NCI-H510A treated with DMSO at 0.1 percent for 48 hours (cell line): ENCODE data around the gene MTRR.

Experiments used
- DNase-seq: peaks from one replicate; lab custom pipeline; 2025; lab: John Stamatoyannopoulos, UW

Gene MTRR

DNA sequence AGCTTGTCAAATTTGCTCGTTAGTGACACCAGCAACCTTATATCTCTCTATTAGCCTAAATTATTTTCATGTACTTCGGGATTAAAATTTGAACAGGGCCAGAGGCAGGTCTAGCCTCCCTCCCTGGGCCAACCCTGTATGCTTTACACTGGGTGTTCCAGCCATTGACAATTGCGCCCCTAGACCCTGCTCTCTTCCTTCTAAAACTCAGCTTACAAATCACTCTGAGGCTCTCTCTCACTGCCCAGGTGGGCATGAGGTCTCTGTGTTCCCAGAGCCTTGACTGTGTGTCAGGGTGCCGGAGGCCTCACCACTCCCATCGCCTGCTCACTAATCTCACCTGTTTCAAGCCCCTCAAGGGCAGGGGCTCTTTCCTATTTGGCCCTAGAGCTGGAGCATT, 11.6 kb upstream of the MTRR start:
- DNase-seq = no peak

DNA sequence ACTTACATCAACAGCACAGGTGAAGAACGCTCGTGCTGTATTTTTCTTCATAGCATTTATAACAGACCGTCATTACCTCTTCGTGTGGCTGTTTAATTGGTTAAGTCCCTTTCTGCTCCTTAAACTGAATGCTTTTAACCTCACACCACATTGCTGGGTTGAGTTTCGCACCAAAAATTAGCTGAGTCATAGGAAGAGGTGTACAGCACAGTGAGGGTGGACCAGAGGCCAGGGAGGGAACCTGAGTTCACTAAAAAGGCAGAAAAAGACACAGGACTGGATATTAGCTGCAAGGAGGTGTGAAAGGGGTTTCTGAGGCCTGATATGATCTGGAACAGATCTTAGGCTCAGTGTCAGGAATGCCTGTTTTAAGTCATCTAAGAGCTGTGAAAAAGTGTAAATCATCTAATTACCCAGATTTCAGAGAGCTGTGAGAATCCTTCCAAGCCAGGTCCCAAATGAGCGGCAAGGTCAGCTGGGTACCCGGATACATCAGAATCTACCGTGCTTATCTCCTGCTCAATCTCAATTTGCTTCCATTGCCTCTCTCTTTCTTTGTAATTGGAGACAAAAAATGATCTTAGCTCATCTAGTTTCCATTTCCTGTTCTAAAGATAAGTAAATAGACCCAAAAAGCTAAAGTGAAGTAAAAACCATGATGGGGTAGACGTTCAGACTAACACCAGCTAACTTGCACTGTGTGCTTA, 10.9 kb upstream of the MTRR start:
- no peak for DNase-seq

- DNase-seq = no peak
Measured at GRCh38 chr5:7866196-7866595, 2.8 kb upstream of the MTRR start.

DNA sequence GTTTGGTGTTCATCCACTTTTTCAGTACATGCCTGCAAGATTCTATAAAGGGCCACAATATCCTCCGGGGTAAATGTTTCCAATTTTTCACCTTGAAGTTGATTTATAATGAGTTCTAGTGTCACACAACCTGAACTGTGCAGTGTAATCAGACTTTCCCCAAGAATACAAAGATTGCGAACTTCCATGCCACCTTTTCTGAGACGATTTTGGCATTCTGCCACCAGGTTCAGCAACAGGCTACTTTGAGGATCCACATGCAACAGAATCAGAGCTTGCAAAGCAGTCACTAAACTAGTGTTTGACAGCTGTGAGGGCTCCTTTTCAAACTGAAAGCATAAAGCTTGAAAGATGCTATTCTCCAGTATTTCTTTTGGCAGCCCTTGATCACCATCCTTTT, 1.7 kb upstream of the MTRR start:
- DNase-seq = no peak

GRCh38 chr5:7868427-7868772, 548 bp upstream of the MTRR start:
- peak; percentile 54 for DNase-seq

GRCh38 chr5:7869474-7870136, 657 bp downstream of the MTRR start:
- no peak for DNase-seq

- no peak for DNase-seq
Measured at GRCh38 chr5:7871653-7872052, 2.7 kb downstream of the MTRR start.

- DNase-seq = no peak
Measured at GRCh38 chr5:7872517-7873130, 3.7 kb downstream of the MTRR start.

GRCh38 chr5:7873216-7873615, 4.3 kb downstream of the MTRR start:
- no peak for DNase-seq

DNA sequence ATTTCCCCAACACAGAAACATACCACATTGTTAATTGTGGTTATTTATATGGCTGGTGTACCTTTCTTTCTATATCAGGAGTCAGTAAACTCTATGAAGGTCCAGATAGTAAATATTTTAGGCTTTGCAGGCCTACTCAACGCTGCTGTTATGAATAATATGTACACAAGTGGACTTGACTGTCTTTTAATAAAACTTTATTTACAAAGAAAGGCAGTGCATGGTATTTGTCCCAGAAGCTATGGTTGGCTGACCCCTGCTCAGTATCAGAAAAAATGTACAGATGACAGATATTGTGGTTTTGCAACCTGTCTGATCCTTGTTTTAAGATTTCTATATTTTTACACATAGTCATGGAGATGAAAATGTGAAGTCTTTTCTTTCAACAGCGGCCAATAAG, 5.7 kb downstream of the MTRR start:
- DNase-seq = no peak

- no peak for DNase-seq
Measured at GRCh38 chr5:7875151-7875550, 6.2 kb downstream of the MTRR start.

DNA sequence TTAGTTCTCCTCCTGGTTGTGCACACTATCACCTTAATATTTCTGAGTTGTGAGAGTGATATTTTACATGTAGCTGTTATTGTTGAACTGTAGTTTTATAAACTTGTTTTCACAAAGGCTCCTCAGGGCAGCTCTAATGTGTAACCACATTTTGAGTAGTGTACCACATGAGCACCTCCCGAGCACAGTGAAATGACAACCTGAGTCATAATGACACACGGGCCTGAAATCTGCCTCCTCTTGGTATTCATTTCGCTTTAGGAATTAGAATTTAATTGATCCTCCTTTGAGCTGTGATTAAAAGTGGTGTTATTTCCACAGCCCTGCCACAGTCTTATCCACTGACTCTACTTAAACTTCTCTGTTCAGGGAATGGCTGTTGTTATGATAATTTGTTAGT, 7.9 kb downstream of the MTRR start:
- no peak for DNase-seq

DNA sequence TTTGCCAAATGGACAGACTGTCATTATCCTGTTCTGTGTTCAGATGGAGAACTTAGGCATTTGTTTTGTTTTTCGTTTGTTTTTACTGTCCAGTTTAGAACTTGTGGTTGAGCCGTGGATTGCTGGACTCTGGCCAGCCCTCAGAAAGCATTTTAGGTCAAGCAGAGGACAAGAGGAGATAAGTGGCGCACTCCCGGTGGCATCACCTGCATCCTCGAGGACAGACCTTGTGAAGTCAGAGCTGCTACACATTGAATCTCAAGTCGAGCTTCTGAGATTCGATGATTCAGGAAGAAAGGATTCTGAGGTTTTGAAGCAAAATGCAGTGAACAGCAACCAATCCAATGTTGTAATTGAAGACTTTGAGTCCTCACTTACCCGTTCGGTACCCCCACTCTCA, 8.9 kb downstream of the MTRR start:
- DNase-seq = no peak

DNA sequence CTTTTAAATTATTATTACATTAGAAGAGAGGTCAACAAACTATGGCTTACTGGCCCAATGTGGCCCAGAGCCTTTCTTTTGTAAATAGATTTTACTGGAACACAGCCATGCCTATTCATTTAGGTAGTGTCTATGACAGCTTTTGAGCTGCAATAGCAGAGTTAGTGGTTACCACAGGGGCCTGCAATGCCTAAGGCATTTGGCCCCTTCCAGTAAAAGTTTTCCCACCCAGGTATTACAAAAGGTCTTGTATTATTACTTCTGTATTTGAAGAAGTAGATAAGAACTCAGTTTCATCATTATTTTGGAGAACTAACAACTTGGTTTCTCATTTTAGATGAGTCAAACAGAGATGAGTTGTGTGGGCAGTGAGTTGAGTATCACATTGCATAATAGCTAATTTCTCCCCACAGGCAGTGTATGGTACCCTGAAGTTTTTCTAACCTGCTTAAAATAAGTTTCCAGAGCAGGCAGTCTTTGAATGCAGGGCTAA, 9.5 kb downstream of the MTRR start:
- DNase-seq = no peak

- DNase-seq = no peak
Measured at GRCh38 chr5:7881091-7881490, 12.1 kb downstream of the MTRR start.

DNA sequence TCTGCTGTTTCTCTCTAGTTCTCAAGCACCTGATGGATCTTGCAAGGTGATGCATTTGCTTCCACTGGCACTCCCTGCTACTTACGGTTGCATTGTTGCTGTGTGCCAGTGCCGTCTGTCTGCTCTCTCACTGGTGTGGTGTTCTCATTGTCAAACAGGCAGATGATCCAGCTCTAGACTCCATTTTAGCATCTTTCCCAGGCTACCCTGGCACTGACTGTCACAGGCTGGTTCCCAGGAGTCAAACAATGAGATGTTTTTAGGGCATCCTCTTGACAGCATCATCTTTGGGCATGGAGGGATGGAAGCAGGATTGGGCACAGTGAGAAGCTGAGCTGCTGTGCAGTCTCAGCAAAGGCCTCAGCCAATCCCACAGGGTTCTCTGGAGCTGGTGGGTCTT, 12.9 kb downstream of the MTRR start:
- no peak for DNase-seq

DNA sequence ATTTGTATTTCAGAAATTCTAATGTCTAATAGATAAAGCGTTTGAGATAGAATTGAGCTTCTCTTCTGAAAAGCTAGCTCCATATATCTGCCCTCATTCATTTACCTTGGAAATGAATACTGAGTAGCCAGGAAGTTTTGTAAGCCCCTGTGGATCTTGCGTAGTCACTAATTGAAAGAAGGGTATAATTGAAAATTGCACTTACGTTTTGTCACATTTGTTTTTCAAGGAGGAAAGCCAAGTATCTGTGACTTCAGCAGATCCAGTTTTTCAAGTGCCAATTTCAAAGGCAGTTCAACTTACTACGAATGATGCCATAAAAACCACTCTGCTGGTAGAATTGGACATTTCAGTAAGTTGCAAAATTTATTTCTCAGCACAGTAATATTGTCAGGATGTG, 14.0 kb downstream of the MTRR start:
- no peak for DNase-seq

GRCh38 chr5:7884491-7885267, 15.7 kb downstream of the MTRR start:
- no peak for DNase-seq

GRCh38 chr5:7886849-7887475, 18.0 kb downstream of the MTRR start:
- peak; percentile 94 for DNase-seq

DNA sequence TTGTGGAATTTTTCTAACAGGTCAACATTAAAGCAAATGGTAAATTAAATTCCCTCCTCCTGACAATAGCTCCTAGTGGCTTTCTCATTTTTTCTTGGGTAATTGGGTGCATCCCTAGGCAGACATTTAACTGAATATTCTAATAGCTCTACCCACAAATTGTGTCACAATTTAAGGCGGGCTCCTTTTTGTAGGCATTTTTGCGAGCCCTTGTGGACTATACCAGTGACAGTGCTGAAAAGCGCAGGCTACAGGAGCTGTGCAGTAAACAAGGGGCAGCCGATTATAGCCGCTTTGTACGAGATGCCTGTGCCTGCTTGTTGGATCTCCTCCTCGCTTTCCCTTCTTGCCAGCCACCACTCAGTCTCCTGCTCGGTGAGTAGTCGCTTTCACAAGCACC, 20.0 kb downstream of the MTRR start:
- DNase-seq = no peak

DNA sequence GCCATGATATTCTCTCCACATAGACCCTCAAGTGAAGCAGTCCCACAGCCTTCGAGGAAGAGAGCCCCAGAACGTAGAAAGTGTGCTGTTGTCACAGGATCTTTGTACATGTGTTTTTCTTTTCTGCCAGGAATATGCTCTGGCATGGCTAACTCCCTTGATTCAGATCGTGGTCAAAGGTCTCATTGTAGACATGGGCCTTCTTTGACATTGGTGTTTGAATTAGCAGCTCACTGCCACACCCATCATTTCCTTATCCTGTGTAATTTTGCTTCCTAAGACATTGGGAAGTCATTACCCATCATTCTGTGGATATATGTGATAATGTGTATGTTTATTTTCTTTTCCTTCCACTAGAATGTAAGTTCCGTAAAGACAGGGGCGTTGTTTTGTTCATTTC, 25.5 kb downstream of the MTRR start:
- DNase-seq = no peak

GRCh38 chr5:7894860-7895259, 25.9 kb downstream of the MTRR start:
- no peak for DNase-seq
